ENCODE results near the gene FCHSD2.
"Not testable (repeated sequence)": the region's sequence is repeated elsewhere in the genome, so short reads cannot be mapped to it uniquely, and the experiment has no call there.

The FCHSD2 gene

DNA sequence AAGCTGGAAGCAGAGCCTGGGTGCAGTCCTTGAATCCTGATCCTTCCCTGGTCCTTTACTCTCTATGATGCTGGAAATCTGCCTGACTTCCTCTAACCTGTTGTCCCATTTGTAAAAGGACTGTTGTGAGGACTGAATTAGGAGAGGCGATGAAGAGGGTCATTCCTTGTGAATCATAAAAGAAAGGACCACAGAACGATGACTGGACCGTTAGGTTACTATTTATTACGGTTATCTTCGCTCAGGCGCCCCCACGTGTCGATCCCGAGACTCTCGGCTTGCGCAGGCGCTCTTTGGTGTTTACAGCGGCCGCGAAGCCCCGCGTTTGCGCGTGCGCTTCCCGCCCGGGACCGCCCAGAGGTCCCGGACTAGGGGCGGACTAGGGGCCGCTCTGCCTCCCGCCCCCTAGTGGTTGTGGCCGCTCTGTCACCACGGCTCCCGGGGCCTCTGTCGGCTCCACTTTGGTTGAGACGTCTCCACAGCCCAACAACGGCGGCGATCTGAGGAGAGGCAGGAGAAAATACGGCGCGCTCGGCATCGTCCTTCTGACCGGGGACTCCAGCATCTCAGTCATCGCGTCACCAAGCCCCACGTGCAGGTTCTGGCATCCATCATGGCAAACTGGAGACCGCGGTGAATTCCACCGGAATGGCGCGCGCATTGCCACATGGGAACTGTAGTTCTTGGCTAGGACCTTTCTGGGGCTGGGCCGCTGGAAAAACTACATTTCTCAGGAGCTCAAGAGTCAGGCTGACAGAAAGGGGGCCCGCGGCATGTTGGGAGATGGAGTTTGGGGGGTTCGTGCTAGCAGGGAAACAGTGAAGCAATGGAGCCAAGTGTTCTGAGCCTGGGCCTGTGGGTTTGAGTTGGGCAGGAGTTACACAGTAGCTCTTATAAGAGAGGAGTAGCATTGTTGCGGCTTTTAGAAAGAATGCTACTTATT is 348.4 kb downstream of the FCHSD2 start, which contains the start of gene STARD10:
TSS of gene STARD10 (minus strand) at position 623 of the 943 bp plus-strand sequence. CDS start 12,866 bp downstream, outside the sequence.
- TF ChIP-seq, protein P1, sequence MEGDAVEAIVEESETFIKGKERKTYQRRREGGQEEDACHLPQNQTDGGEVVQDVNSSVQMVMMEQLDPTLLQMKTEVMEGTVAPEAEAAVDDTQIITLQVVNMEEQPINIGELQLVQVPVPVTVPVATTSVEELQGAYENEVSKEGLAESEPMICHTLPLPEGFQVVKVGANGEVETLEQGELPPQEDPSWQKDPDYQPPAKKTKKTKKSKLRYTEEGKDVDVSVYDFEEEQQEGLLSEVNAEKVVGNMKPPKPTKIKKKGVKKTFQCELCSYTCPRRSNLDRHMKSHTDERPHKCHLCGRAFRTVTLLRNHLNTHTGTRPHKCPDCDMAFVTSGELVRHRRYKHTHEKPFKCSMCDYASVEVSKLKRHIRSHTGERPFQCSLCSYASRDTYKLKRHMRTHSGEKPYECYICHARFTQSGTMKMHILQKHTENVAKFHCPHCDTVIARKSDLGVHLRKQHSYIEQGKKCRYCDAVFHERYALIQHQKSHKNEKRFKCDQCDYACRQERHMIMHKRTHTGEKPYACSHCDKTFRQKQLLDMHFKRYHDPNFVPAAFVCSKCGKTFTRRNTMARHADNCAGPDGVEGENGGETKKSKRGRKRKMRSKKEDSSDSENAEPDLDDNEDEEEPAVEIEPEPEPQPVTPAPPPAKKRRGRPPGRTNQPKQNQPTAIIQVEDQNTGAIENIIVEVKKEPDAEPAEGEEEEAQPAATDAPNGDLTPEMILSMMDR (IDR thresholded peaks at IDR 0.05; ENCODE audit: low read depth, low read length), result peak; percentile 88
- peak; percentile 97 for DNase-seq
- H3K36me3 ChIP-seq, result no peaks in the 10 kb centered on the region
- no peaks in the 10 kb centered on the region for H3K9me3 ChIP-seq
- H3K4me1 ChIP-seq, result peaks cover 7% of the 10 kb centered on the region
- no peaks in the 10 kb centered on the region for H3K27me3 ChIP-seq
- H3K4me3 ChIP-seq (ENCODE audit: low read depth, low read length), result peak within 1 kb of the TSS; percentile 74

- peaks cover 7% of the 10 kb centered on the region for H3K4me1 ChIP-seq
- H3K4me3 ChIP-seq (ENCODE audit: low read depth, low read length), result peak overlapping the region; percentile 74
- H3K9me3 ChIP-seq, result no peaks in the 10 kb centered on the region
- no peak for DNase-seq
- H3K36me3 ChIP-seq, result no peaks in the 10 kb centered on the region
- TF ChIP-seq, protein P1 (IDR thresholded peaks at IDR 0.05; ENCODE audit: low read depth, low read length), result no peak
- H3K27me3 ChIP-seq, result no peaks in the 10 kb centered on the region
Measured at GRCh38 chr11:72793076-72793424, 349.1 kb downstream of the FCHSD2 start.

- Histone ChIP-seq H3K36me3 (no peaks in the 10 kb centered on the region), H3K4me3 (ENCODE audit: low read depth, low read length) (no peak overlapping the region), H3K4me1 (peaks cover 7% of the 10 kb centered on the region), H3K9me3 (no peaks in the 10 kb centered on the region), H3K27me3 (no peaks in the 10 kb centered on the region)
- TF ChIP-seq, protein P1 (IDR thresholded peaks at IDR 0.05; ENCODE audit: low read depth, low read length), result no peak
- DNase-seq, result no peak
Measured at GRCh38 chr11:72792437-72793021, 349.6 kb downstream of the FCHSD2 start.

GRCh38 chr11:72791228-72791627 is 350.9 kb downstream of the FCHSD2 start:
- not testable (repeated sequence) for H3K9me3 ChIP-seq; H3K36me3 ChIP-seq; H3K27me3 ChIP-seq; H3K4me3 ChIP-seq (ENCODE audit: low read depth, low read length); DNase-seq; H3K4me1 ChIP-seq

DNA sequence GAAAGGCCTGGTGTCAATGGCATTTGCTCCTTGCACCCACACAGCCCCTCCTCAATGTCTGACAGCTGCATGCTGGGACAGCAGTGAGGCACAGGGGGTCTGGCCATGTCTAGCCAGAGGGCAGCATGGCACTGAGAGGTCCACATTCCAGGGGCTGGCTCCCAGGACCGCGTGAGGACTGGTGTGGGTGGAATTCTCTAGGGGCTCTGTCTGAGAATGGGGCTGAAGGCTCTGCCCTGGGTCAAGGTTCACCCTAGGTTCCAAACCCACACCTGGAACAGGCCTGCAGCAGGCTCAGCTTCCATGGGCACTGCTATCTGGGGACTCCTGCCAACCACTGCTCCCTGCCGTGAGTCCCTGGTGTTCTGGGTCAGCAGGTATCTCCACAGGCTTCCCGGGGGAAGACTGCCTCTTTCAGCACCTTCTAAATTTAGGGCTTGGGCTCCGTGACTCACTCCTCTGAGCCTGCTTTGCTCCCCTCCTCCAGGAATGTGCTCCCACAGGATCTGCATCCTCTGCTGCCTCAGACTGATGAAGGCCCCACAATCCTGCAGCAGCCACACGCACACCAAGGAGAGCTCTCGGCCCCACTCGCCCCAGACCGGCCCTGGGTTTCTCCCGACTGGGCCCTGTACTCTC is 352.5 kb downstream of the FCHSD2 start:
- TF ChIP-seq, protein P1 (IDR thresholded peaks at IDR 0.05; ENCODE audit: low read depth, low read length), result no peak
- Histone ChIP-seq H3K4me3 (ENCODE audit: low read depth, low read length) (no peak overlapping the region), H3K36me3 (no peaks in the 10 kb centered on the region), H3K4me1 (peaks cover 7% of the 10 kb centered on the region), H3K9me3 (no peaks in the 10 kb centered on the region), H3K27me3 (no peaks in the 10 kb centered on the region)
- no peak for DNase-seq

GRCh38 chr11:72788241-72788640 is 353.9 kb downstream of the FCHSD2 start:
- Histone ChIP-seq H3K27me3 (no peaks in the 10 kb centered on the region), H3K36me3 (no peaks in the 10 kb centered on the region), H3K4me1 (peaks cover 6% of the 10 kb centered on the region), H3K4me3 (ENCODE audit: low read depth, low read length) (no peak overlapping the region), H3K9me3 (no peaks in the 10 kb centered on the region)
- no peak for DNase-seq
- TF ChIP-seq, protein P1 (IDR thresholded peaks at IDR 0.05; ENCODE audit: low read depth, low read length), result no peak
